Ovary (tissue), 9 donors: ENCODE results near the gene CXCR5. TPM values are rescaled to one million over a fixed set of nuclear protein-coding genes. Genes with fewer than 3 reads are reported as not detected.
A peak's percentile ranks its signal among the peaks of the same experiment; 100 is the strongest.

Experiments
- DNase-seq, 5 donors: peaks; one replicate each; pipeline ENCODE4 v3.0.0-alpha.2; 2019 to 2020
- H3K27ac ChIP-seq, 2 donors: fragments of 200-600 bp; one replicate each; pipeline versions ENCODE4 v1.5.1 to v1.8.0; 2019 to 2022
- H3K27me3 ChIP-seq: fragments of 200-600 bp; one replicate; pipeline ENCODE4 v1.8.0; 2022
- H3K36me3 ChIP-seq: fragments of 200-600 bp; sonication (generic); one replicate; pipeline ENCODE4 v1.5.1; 2019
- H3K4me1 ChIP-seq: one replicate; pipeline ENCODE4 v1.8.1; 2013; ENCODE audit warnings: mild to moderate bottlenecking, moderate library complexity; ENCODE audit not compliant: insufficient read depth
- H3K4me3 ChIP-seq: fragments of 200-600 bp; sonication (generic); one replicate; pipeline ENCODE4 v1.5.1; 2017
- H3K9me3 ChIP-seq, 2 donors: fragments of 200-600 bp in 1 of 2; sonication (generic) in 1 of 2; one replicate each; pipeline versions ENCODE4 v1.5.1 to v1.8.1; 2013 to 2019; ENCODE audit warnings: mild to moderate bottlenecking in 1 of 2, moderate library complexity in 1 of 2
- EP300 ChIP-seq: sonication (generic); formaldehyde crosslinking; IDR thresholded peaks from one replicate; pipeline ENCODE4 v1.6.1; 2017; ENCODE audit warnings: antibody characterized with exemption
- POLR2A ChIP-seq: fragments of 450-650 bp; IDR thresholded peaks from one replicate; pipeline ENCODE4 v1.6.1; 2017; ENCODE audit warnings: antibody characterized with exemption, mild to moderate bottlenecking, moderate library complexity
- WGBS, 3 donors: extraction: QIAGEN DNeasy Blood & Tissue Kit in 1 of 3; methylation state at CpG; one replicate each; pipeline versions ENCODE4 v1.1.5 to v1.1.7; 2013 to 2017; 5-methylcytosine and 5-hydroxymethylcytosine counted together
- intact Hi-C, 4 donors: fragments of 100-400 bp; cut with DNase I; formaldehyde crosslinking; loops; one replicate each; pipeline versions ENCODE4 v1.11.0 to v1.15.1; 2022 to 2023
- polyA plus RNA-seq, 2 donors: library from polyadenylated mRNA; stranded (reverse); fragments of 200-250 nt in 1 of 2; fragments of 350-450 nt in 1 of 2; fragmentation: Illumina TruSeq in 1 of 2; extraction: RNeasy Lipid Tissue Mini Kit (QIAGEN cat#74804) in 1 of 2; gene quantifications; one replicate each; pipeline ENCODE4 v1.2.3, GENCODE V29; 2013 to 2014
- total RNA-seq, 7 donors: library from RNA; depleted of rRNA in 2 of 7; stranded (reverse); fragments of >200 nt in 2 of 7; fragmentation: NEBNext Ultra II Directional in 3 of 7; extraction: Animal tissue kit (Norgen Biotek cat#: 25700) in 3 of 7; gene quantifications; one replicate each; pipeline versions ENCODE4 v1.1.0 to v1.2.4, GENCODE V29; 2016 to 2023
- TF ChIP-seq, protein P1 (sequence below), 3 donors: fragments of 450-650 bp in 2 of 3; fragments of 200-600 bp in 1 of 3; IDR thresholded peaks; one replicate each; pipeline versions ENCODE4 v1.5.1 to v1.8.0; 2016 to 2022; ENCODE audit warnings: antibody characterized with exemption in 3 of 3, mild to moderate bottlenecking in 1 of 3
- donor health status: DM: no; HTN: no; CAD: no; lungs with moderate emphysema.
- donor health status: DM: no; HTN: no; CAD: no.
- donor health status: Bipolar disorder and iron deficiency.
- donor health status: DM: yes; HTN: yes; CAD: no.
- donor health status: DM: no; HTN: no; CAD: no.
- donor health status: DM: yes; HTN: yes; CAD: no.

CXCR5 gene
- total and polyA plus RNA-seq, 9 donors = 0.05 to 0.17 TPM; not detected in 7

DNA sequence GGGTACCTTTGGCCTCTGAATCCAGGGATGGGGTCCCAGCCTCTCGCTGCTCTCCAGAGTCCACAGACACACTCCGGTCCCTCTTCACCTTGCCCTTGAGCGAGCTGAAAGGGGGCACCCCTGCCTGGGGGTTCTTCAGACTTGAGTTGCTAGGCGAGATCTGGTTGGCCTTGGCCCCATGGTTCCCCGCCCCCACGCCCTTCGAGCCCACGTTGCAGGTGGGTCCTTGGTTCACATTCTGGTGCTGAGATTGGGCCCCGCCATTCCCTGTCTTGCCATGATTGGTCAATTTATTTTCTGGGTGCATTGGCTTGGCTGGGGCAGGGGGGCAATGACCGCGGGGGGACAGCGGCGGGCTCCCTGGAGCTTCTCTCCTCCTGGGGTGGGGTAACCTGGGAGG is 24.6 kb downstream of the CXCR5 start:
- peak in 3 of 5 donors; percentile 18 to 46 (median 32) for DNase-seq
- TF ChIP-seq EP300 (no peak), POLR2A (no peak)
- TF ChIP-seq, protein P1, sequence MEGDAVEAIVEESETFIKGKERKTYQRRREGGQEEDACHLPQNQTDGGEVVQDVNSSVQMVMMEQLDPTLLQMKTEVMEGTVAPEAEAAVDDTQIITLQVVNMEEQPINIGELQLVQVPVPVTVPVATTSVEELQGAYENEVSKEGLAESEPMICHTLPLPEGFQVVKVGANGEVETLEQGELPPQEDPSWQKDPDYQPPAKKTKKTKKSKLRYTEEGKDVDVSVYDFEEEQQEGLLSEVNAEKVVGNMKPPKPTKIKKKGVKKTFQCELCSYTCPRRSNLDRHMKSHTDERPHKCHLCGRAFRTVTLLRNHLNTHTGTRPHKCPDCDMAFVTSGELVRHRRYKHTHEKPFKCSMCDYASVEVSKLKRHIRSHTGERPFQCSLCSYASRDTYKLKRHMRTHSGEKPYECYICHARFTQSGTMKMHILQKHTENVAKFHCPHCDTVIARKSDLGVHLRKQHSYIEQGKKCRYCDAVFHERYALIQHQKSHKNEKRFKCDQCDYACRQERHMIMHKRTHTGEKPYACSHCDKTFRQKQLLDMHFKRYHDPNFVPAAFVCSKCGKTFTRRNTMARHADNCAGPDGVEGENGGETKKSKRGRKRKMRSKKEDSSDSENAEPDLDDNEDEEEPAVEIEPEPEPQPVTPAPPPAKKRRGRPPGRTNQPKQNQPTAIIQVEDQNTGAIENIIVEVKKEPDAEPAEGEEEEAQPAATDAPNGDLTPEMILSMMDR (IDR thresholded peaks at IDR 0.05) = no peak
- peak overlapping the region; percentile 33 to 89 for H3K27ac ChIP-seq
- H3K9me3 ChIP-seq = no peaks in the 10 kb centered on the region
- no peaks in the 10 kb centered on the region for H3K27me3 ChIP-seq
- 59 to 64% (median 60%) methylated on average over 13 of the region's 13 CpGs for WGBS, 3 donors
- H3K4me3 ChIP-seq = no peak overlapping the region
- no peaks in the 10 kb centered on the region for H3K36me3 ChIP-seq
- peaks cover 24% of the 10 kb centered on the region for H3K4me1 ChIP-seq
- intact Hi-C loops = loop anchor here in 3 of 4 donors (1.0 to 5.0 kb wide), 3 partner anchors 21 to 49 kb away; partner anchors contain the start of gene UPK2 (in 1 of the 3)

DNA sequence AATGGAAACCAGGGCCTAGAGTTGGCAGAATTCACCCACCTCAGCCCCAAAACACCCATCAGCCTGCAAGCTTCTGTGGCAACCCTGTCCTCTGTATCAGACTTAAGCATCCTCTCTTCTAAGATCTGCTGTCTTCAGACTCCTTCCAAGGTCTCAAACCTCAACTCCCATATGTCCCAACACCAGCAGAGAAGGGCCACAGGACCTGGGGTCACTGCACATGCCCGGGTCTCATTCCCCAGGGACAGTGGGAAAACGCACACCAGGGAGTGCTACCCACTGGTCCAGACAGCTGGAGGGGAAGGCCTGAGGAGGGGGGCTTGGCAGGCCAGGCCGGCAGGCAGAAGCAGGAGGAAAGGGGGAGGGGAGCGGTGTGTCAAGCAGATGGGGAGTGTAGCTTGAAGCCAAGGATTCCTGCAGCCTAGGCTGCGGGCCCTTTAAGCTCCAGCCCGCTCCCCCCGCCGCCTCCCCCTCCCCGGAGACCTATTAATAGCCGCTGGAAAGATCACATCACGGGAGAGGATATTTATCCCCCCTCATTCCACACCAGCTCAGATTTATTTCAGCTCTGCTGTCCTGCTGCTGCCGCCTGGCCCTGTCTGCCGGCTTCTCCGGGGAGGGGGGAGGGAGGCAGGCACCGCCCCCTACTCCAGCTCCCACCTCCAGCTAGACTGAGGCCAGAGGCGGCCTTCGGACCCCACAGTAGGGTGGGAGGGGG is 25.4 kb downstream of the CXCR5 start:
- peaks cover 30% of the 10 kb centered on the region for H3K4me1 ChIP-seq
- 1 to 4% (median 3%) methylated on average over 16 to 17 of the region's 17 CpGs for WGBS, 3 donors
- peak; percentile 91 to 93 (median 92) for DNase-seq

DNA sequence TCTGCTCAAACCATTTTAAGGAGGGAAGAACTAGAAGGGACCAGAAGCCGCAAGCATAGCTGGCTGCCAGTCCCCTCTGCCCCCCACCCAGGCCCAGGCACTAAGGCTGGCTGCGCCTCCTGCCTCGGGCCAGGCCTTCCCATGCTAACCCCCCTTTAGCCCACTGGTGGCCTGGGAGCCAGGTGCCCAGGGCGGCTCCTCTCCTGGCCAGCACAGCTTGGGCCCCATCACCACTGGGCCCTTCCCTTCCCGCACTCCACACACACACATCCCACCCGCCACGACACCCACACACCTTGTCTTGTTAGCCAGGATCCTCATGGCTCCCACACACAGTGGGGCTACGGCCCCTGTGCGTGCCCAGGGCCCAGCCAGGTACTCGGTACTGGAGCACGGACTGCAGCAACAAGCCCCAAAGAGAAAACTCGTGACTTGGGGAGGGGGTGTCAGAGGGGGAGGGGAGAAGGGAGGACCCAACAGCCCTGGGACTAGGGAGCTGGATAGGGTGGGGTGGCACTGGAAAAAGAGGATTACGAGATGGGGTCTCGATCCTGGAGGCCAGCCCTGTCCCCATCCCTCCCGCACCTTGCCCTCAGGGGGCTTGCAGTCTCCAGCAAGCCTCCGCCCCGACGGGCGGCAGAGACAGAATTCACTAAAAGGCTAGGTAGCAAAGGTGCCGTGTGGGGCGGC is 26.1 kb downstream of the CXCR5 start:
- Histone ChIP-seq H3K9me3 (no peaks in the 10 kb centered on the region), H3K4me1 (peaks cover 36% of the 10 kb centered on the region), H3K4me3 (peak overlapping the region; percentile 49), H3K27me3 (no peaks in the 10 kb centered on the region), H3K36me3 (no peaks in the 10 kb centered on the region), H3K27ac (peak overlapping the region; percentile 89 to 94)
- TF ChIP-seq, protein P1 (IDR thresholded peaks at IDR 0.05) = no peak
- TF ChIP-seq EP300 (no peak), POLR2A (no peak)
- DNase-seq = peak in 1 of 5 donors; percentile 59
- 10 to 11% (median 10%) methylated on average over 21 of the region's 21 CpGs for WGBS, 3 donors
- intact Hi-C loops = loop anchor here in 2 of 4 donors (2.0 to 5.0 kb wide), 2 partner anchors 19 to 48 kb away; partner anchors contain the start of gene UPK2 (in 1 of the 2)

More for the DNA sequence above, 25.4 kb downstream of the CXCR5 start:
- H3K4me3 ChIP-seq = peak overlapping the region; percentile 49
- H3K9me3 ChIP-seq = no peaks in the 10 kb centered on the region
- TF ChIP-seq, protein P1 (IDR thresholded peaks at IDR 0.05) = no peak
- peak; percentile 82 for TF ChIP-seq POLR2A
- no peaks in the 10 kb centered on the region for H3K27me3 ChIP-seq
- no peaks in the 10 kb centered on the region for H3K36me3 ChIP-seq
- H3K27ac ChIP-seq = peak overlapping the region; percentile 89 to 94
- intact Hi-C loops = loop anchor here in 3 of 4 donors (1.0 to 5.0 kb wide), 3 partner anchors 20 to 48 kb away; partner anchors contain the start of gene UPK2 (in 1 of the 3)

DNA sequence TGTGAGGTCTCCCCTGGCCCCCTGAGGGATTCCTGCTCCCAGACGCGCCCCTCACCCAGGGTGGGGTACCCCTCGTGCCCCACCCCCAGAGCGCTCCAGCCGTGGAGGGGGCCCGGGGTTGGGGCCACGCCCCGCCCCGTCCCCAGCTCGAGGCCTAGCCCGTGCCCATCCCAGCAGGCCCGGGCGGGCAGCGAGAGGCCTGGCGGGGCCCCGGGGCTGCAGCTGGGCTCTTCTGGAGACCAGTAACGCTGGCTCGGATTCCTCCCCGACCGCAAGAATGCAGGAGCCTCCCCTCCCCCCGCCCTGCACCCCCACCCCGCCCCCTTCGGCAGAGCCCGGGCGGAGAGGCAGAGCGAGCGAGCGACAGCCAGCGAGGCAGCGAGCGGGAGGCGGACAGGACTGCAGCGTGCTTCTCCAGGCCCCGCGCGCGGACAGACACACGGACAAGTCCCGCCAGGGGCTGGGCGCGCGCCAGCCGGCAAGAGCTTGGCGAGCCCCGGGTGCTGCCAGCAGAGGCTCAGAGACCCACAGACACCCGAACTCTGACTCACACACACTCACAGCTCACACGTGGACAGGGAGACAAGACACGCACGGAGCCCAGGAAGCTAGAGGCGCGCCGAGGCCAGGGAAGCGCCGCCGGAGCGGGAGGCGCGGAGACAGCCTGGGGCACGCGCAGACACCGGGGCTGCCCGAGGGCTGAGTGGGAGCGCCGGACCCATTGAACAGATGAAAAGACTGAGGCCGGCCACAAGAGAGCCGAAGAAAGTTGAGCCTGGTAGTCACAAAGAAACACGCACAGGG is 26.8 kb downstream of the CXCR5 start:
- 3 to 13% (median 4%) methylated on average over 32 to 67 of the region's 67 CpGs for WGBS, 3 donors
- H3K27ac ChIP-seq = peak overlapping the region; percentile 89 to 94
- DNase-seq = peak; percentile 78 to 87 (median 84)
- H3K36me3 ChIP-seq = no peaks in the 10 kb centered on the region
- H3K4me1 ChIP-seq = peaks cover 40% of the 10 kb centered on the region
- TF ChIP-seq EP300 = no peak
- TF ChIP-seq, protein P1 (IDR thresholded peaks at IDR 0.05) = no peak
- peak; percentile 20 for TF ChIP-seq POLR2A
- peak overlapping the region; percentile 49 for H3K4me3 ChIP-seq
- no peaks in the 10 kb centered on the region for H3K27me3 ChIP-seq
- no peaks in the 10 kb centered on the region for H3K9me3 ChIP-seq
- intact Hi-C loops = no loop called here
